ENCODE data around the gene HAPLN1. TPM values are rescaled to one million over a fixed set of nuclear protein-coding genes. Genes with fewer than 3 reads are reported as not detected.
A peak's percentile ranks its signal among the peaks of the same experiment; 100 is the strongest.

HAPLN1 gene
- total and polyA plus RNA-seq, 2 experiments from 2014 or later: 1.5 to 4.0 TPM

DNA sequence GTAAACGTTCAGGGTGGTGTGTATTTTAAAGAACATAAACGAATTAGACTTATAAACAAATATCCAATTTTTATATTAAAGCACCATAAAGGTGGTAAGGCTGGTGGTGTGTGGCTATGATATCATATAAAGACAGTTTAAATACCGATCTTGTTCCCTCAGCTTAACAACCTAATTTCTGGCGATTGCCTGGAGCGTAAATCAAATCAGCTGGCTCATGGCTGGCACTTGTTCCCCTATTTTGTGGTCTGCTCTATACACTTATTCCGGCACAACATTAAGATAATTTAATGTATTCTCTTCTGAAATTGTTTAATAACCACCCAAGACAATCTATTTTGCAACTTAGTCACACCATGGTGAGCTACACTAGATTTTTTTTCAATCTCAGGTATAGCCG lies 2.4 kb upstream of the HAPLN1 start:
- peaks cover 27% of the 10 kb centered on the region for H3K4me1 ChIP-seq (ENCODE audit: insufficient read depth)
- peak overlapping the region; percentile 72 for H3K4me3 ChIP-seq
- ATAC-seq (no peak), DNase-seq (ENCODE audit: low spot score) (no peak)
- H3K4me3 Mint-ChIP-seq: peak overlapping the region; percentile 91
- peaks cover 3% of the 10 kb centered on the region; the same call in 1 of the 3 replicates for H3K9me3 Mint-ChIP-seq
- TF ChIP-seq EZH2 (IDR thresholded peaks at IDR 0.05; ENCODE audit: low read depth, unreplicated experiment) (no peak), POLR2AphosphoS5 (IDR thresholded peaks at IDR 0.05; ENCODE audit: low read depth) (no peak), NANOG (IDR thresholded peaks at IDR 0.05; ENCODE audit: borderline replicate concordance) (no peak)
- TF ChIP-seq, protein P1, sequence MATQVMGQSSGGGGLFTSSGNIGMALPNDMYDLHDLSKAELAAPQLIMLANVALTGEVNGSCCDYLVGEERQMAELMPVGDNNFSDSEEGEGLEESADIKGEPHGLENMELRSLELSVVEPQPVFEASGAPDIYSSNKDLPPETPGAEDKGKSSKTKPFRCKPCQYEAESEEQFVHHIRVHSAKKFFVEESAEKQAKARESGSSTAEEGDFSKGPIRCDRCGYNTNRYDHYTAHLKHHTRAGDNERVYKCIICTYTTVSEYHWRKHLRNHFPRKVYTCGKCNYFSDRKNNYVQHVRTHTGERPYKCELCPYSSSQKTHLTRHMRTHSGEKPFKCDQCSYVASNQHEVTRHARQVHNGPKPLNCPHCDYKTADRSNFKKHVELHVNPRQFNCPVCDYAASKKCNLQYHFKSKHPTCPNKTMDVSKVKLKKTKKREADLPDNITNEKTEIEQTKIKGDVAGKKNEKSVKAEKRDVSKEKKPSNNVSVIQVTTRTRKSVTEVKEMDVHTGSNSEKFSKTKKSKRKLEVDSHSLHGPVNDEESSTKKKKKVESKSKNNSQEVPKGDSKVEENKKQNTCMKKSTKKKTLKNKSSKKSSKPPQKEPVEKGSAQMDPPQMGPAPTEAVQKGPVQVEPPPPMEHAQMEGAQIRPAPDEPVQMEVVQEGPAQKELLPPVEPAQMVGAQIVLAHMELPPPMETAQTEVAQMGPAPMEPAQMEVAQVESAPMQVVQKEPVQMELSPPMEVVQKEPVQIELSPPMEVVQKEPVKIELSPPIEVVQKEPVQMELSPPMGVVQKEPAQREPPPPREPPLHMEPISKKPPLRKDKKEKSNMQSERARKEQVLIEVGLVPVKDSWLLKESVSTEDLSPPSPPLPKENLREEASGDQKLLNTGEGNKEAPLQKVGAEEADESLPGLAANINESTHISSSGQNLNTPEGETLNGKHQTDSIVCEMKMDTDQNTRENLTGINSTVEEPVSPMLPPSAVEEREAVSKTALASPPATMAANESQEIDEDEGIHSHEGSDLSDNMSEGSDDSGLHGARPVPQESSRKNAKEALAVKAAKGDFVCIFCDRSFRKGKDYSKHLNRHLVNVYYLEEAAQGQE (IDR thresholded peaks at IDR 0.05; ENCODE audit: unreplicated experiment): no peak
- peaks cover 11% of the 10 kb centered on the region for H3K27me3 Mint-ChIP-seq (ENCODE audit: insufficient read depth, low read depth, poor library complexity)
- H3K27me3 ChIP-seq (ENCODE audit: insufficient read depth): no peaks in the 10 kb centered on the region
- peak overlapping the region; percentile 94; the same call in 1 of the 2 replicates for H2AFZ ChIP-seq
- peak overlapping the region; percentile 85 for H3K4me2 ChIP-seq
- peaks cover 3% of the 10 kb centered on the region; the same call in 2 of the 3 replicates for H3K36me3 Mint-ChIP-seq (ENCODE audit: low read depth)
- no peaks in the 10 kb centered on the region for H3F3A ChIP-seq (replicated peaks; ENCODE audit: low read depth)
- H3K27ac Mint-ChIP-seq: no peak overlapping the region; the same call in 1 of the 2 replicates
- H3K36me3 ChIP-seq (ENCODE audit: insufficient read depth): no peaks in the 10 kb centered on the region
- H3K9me2 ChIP-seq (ENCODE audit: insufficient read depth): no peaks in the 10 kb centered on the region
- no peak overlapping the region; the same call in 1 of the 2 replicates for H3K27ac ChIP-seq (ENCODE audit: low read depth)
- peaks cover 28% of the 10 kb centered on the region for H3K4me1 Mint-ChIP-seq
- no peaks in the 10 kb centered on the region for H4K20me1 ChIP-seq (replicated peaks; ENCODE audit: insufficient read depth)
- H3K79me2 ChIP-seq (replicated peaks; ENCODE audit: insufficient read depth): no peaks in the 10 kb centered on the region

DNA sequence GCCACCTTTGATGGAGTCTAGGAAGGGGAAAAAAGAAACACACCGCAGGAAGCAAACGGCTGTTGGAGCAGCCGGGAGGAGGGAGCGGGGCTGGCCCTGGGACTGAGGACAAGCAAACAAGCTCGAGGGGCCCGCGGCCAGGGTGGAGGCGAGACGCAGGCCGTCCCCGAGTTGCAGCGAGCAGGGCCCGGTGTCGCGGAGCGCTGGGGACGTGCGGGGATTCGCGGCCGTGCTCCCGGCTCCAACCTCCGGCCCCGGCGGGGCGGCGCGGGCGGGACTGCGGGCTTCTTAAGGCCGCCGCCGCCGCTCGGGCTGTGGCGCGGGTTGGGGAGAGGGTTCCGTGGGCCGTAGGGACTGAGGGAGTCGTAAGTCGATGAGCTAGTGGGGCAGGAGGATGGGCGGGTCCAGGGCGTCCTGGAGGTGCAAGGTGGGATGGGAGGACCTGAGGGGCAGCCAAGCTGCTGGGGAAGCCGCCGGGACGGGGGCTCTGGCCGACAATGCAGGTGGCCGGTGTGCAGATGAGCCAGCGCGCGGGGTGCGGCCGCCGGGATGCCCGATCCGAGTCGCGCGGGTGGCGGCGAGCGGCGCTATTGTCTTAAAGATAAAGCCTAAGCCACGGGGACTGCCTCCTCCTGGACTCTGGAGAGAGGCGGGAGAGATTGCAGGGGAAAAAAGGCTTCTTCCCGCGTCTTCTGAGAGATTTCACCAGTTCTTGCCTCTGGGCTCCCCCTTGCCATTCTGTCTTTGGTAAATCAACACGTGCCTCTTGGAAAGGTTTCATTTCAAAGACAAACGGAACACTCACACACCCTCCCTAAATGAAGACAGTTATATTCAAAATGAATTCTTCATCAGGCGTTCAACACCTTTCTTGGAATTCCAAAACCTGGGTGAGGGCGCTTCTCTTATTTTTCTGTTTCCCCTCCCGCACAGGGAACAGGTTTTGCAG lies 1.6 kb upstream of the HAPLN1 start:
- Histone ChIP-seq H3K27me3 (ENCODE audit: insufficient read depth) (no peaks in the 10 kb centered on the region), H3K4me3 (peak overlapping the region; percentile 72), H3K4me1 (ENCODE audit: insufficient read depth) (peaks cover 29% of the 10 kb centered on the region), H3K4me2 (peak overlapping the region; percentile 85), H3K9me2 (ENCODE audit: insufficient read depth) (no peaks in the 10 kb centered on the region), H2AFZ (peak overlapping the region; percentile 94), H3K27ac (ENCODE audit: low read depth) (peak overlapping the region; percentile 41), H3K36me3 (ENCODE audit: insufficient read depth) (no peaks in the 10 kb centered on the region), H3F3A (replicated peaks; ENCODE audit: low read depth) (no peaks in the 10 kb centered on the region), H3K79me2 (replicated peaks; ENCODE audit: insufficient read depth) (no peaks in the 10 kb centered on the region), H4K20me1 (replicated peaks; ENCODE audit: insufficient read depth) (no peaks in the 10 kb centered on the region)
- H3K4me3 Mint-ChIP-seq: peak overlapping the region; percentile 91
- peak overlapping the region; percentile 72; the same call in 1 of the 2 replicates for H3K27ac Mint-ChIP-seq
- DNase-seq (ENCODE audit: low spot score) (peak; percentile 85), ATAC-seq (peak; percentile 85)
- TF ChIP-seq, protein P2, sequence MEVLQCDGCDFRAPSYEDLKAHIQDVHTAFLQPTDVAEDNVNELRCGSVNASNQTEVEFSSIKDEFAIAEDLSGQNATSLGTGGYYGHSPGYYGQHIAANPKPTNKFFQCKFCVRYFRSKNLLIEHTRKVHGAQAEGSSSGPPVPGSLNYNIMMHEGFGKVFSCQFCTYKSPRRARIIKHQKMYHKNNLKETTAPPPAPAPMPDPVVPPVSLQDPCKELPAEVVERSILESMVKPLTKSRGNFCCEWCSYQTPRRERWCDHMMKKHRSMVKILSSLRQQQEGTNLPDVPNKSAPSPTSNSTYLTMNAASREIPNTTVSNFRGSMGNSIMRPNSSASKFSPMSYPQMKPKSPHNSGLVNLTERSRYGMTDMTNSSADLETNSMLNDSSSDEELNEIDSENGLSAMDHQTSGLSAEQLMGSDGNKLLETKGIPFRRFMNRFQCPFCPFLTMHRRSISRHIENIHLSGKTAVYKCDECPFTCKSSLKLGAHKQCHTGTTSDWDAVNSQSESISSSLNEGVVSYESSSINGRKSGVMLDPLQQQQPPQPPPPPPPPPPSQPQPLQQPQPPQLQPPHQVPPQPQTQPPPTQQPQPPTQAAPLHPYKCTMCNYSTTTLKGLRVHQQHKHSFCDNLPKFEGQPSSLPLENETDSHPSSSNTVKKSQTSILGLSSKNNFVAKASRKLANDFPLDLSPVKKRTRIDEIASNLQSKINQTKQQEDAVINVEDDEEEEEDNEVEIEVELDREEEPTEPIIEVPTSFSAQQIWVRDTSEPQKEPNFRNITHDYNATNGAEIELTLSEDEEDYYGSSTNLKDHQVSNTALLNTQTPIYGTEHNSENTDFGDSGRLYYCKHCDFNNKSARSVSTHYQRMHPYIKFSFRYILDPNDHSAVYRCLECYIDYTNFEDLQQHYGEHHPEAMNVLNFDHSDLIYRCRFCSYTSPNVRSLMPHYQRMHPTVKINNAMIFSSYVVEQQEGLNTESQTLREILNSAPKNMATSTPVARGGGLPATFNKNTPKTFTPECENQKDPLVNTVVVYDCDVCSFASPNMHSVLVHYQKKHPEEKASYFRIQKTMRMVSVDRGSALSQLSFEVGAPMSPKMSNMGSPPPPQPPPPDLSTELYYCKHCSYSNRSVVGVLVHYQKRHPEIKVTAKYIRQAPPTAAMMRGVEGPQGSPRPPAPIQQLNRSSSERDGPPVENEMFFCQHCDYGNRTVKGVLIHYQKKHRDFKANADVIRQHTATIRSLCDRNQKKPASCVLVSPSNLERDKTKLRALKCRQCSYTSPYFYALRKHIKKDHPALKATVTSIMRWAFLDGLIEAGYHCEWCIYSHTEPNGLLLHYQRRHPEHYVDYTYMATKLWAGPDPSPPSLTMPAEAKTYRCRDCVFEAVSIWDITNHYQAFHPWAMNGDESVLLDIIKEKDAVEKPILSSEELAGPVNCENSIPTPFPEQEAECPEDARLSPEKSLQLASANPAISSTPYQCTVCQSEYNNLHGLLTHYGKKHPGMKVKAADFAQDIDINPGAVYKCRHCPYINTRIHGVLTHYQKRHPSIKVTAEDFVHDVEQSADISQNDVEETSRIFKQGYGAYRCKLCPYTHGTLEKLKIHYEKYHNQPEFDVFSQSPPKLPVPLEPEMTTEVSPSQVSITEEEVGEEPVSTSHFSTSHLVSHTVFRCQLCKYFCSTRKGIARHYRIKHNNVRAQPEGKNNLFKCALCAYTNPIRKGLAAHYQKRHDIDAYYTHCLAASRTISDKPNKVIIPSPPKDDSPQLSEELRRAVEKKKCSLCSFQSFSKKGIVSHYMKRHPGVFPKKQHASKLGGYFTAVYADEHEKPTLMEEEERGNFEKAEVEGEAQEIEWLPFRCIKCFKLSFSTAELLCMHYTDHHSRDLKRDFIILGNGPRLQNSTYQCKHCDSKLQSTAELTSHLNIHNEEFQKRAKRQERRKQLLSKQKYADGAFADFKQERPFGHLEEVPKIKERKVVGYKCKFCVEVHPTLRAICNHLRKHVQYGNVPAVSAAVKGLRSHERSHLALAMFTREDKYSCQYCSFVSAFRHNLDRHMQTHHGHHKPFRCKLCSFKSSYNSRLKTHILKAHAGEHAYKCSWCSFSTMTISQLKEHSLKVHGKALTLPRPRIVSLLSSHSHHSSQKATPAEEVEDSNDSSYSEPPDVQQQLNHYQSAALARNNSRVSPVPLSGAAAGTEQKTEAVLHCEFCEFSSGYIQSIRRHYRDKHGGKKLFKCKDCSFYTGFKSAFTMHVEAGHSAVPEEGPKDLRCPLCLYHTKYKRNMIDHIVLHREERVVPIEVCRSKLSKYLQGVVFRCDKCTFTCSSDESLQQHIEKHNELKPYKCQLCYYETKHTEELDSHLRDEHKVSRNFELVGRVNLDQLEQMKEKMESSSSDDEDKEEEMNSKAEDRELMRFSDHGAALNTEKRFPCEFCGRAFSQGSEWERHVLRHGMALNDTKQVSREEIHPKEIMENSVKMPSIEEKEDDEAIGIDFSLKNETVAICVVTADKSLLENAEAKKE (CRISPR knock-in tag; IDR thresholded peaks at IDR 0.05): no peak
- TF ChIP-seq, protein P3, sequence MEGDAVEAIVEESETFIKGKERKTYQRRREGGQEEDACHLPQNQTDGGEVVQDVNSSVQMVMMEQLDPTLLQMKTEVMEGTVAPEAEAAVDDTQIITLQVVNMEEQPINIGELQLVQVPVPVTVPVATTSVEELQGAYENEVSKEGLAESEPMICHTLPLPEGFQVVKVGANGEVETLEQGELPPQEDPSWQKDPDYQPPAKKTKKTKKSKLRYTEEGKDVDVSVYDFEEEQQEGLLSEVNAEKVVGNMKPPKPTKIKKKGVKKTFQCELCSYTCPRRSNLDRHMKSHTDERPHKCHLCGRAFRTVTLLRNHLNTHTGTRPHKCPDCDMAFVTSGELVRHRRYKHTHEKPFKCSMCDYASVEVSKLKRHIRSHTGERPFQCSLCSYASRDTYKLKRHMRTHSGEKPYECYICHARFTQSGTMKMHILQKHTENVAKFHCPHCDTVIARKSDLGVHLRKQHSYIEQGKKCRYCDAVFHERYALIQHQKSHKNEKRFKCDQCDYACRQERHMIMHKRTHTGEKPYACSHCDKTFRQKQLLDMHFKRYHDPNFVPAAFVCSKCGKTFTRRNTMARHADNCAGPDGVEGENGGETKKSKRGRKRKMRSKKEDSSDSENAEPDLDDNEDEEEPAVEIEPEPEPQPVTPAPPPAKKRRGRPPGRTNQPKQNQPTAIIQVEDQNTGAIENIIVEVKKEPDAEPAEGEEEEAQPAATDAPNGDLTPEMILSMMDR (conservative IDR thresholded peaks at IDR 0.05; ENCODE audit: low read depth in 2 of 2): peak; percentile 43 to 77
- TF ChIP-seq POLR2AphosphoS5 (IDR thresholded peaks at IDR 0.05; ENCODE audit: low read depth): peak; percentile 38; the same call in 1 of the 2 replicates
- no peaks in the 10 kb centered on the region; the same call in 2 of the 3 replicates for H3K9me3 Mint-ChIP-seq
- peaks cover 28% of the 10 kb centered on the region for H3K4me1 Mint-ChIP-seq
- H3K36me3 Mint-ChIP-seq (ENCODE audit: low read depth): peaks cover 2% of the 10 kb centered on the region; the same call in 2 of the 3 replicates
- H3K27me3 Mint-ChIP-seq (ENCODE audit: insufficient read depth, low read depth, poor library complexity): peaks cover 11% of the 10 kb centered on the region
